Type B pancreatic cell (in vitro differentiated cells): ENCODE measurements around the gene ABAT. TPM values are rescaled to one million over a fixed set of nuclear protein-coding genes. Genes with fewer than 3 reads are reported as not detected.

Source experiments
- DNase-seq: peaks from one replicate; pipeline ENCODE4 v3.0.0; 2021; ENCODE audit warnings: mixed read lengths; ENCODE audit not compliant: unreplicated experiment; ENCODE audit errors: extremely low spot score
- H3K27ac Mint-ChIP-seq: 2 replicates; pipeline ENCODE4 v1.8.0; 2021; ENCODE audit warnings: mild to moderate bottlenecking, mixed read lengths
- H3K27me3 Mint-ChIP-seq: 2 replicates; pipeline ENCODE4 v1.8.0; 2021; ENCODE audit warnings: mixed read lengths
- H3K36me3 Mint-ChIP-seq: 2 replicates; pipeline ENCODE4 v1.8.0; 2021; ENCODE audit warnings: mixed read lengths
- H3K4me1 Mint-ChIP-seq: one replicate; pipeline ENCODE4 v1.8.0; 2021; ENCODE audit warnings: mixed read lengths; ENCODE audit not compliant: unreplicated experiment
- H3K4me3 Mint-ChIP-seq: 2 replicates; pipeline ENCODE4 v1.8.0; 2021; ENCODE audit warnings: mild to moderate bottlenecking, mixed read lengths
- H3K9me3 Mint-ChIP-seq: 2 replicates; pipeline ENCODE4 v1.8.0; 2021; ENCODE audit warnings: mixed read lengths
- CTCF ChIP-seq: fragments of 200-600 bp; sonication (generic); conservative IDR thresholded peaks from 2 replicates; pipeline ENCODE4 v1.5.0; 2021; ENCODE audit warnings: antibody characterized with exemption, mild to moderate bottlenecking
- total RNA-seq: library from RNA; stranded (reverse); gene quantifications from 2 replicates; pipeline ENCODE4 v1.2.1, GENCODE V29; 2021; ENCODE audit warnings: low replicate concordance

Gene ABAT
- total RNA-seq, 1 donor from 2014 or later: 32.1 TPM

- peak overlapping the region; percentile 47 for H3K4me3 Mint-ChIP-seq
- H3K4me1 Mint-ChIP-seq: peaks cover 11% of the 10 kb centered on the region
- H3K36me3 Mint-ChIP-seq: peaks cover 10% of the 10 kb centered on the region
- H3K9me3 Mint-ChIP-seq: peaks cover 10% of the 10 kb centered on the region
- no peak for TF ChIP-seq CTCF
- H3K27me3 Mint-ChIP-seq: no peaks in the 10 kb centered on the region
- H3K27ac Mint-ChIP-seq: no peak overlapping the region
- DNase-seq: no peak
Observed at GRCh38 chr16:8677481-8677880, 3.1 kb downstream of the ABAT start.

- no peak for TF ChIP-seq CTCF
- Mint-ChIP-seq H3K27me3 (no peaks in the 10 kb centered on the region), H3K4me1 (peaks cover 11% of the 10 kb centered on the region), H3K27ac (peak overlapping the region; percentile 94), H3K4me3 (peak overlapping the region; percentile 51), H3K9me3 (peaks cover 10% of the 10 kb centered on the region), H3K36me3 (peaks cover 10% of the 10 kb centered on the region)
- DNase-seq: no peak
Observed at GRCh38 chr16:8678068-8678927, 3.9 kb downstream of the ABAT start.

DNA sequence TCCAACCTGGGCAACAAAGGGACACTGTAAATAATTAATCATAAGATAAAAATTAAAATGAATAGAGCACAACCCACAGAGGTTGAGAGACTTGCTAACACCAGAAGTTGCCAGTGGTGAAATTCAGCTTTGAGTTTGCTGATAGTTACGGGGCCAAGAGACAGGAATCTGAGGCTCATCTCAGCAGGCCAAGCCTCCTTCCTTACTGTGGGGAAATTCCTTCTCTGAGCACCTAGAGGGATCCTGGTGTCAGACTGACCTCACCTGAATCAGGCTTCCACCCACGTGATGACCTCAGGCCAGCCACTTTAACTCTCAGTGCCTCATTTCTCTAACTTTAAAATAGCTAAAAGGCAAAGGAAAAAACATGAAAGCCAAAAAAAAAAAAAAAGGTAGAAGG is 4.7 kb downstream of the ABAT start:
- Mint-ChIP-seq H3K4me3 (no peak overlapping the region), H3K9me3 (peaks cover 10% of the 10 kb centered on the region), H3K4me1 (peaks cover 11% of the 10 kb centered on the region), H3K27ac (peak overlapping the region; percentile 94), H3K27me3 (no peaks in the 10 kb centered on the region), H3K36me3 (peaks cover 10% of the 10 kb centered on the region)
- DNase-seq: no peak
- no peak for TF ChIP-seq CTCF

DNA sequence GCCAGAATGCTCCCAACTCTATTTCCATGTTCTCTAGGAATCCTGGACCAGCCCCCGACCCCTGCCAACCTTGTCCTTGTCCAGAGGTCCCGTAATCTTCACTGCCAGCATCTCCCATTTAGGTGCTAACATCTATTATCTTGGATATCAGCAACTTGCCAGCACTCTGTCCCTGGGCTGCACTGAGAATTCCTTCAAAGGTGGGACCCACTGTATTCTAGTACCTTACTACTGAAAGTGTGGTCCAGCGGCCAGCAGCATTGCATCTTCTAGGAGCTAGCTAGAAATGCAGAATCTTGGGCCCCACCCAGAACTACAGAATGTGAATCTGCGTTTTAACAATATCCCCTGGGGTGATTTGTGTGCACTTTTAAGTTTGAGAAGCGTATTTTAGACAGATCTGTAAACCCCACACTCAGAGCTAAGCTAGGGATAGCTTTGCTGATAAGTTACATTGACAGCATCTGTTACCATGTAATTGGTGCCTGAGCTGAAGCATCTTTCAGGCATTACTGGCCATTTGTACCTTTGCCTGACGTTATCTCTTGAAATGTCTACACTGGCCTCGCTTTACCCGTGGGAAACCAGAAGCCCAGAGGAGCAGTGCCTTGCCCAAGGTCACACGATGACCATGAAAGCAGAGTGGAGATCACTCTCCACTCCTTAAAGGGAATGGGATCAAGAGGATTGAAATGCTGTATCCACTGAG is 8.3 kb downstream of the ABAT start:
- no peak for DNase-seq
- no peaks in the 10 kb centered on the region for H3K27me3 Mint-ChIP-seq
- H3K27ac Mint-ChIP-seq: peak overlapping the region; percentile 68
- peaks cover 10% of the 10 kb centered on the region for H3K36me3 Mint-ChIP-seq
- peaks cover 10% of the 10 kb centered on the region for H3K9me3 Mint-ChIP-seq
- peaks cover 25% of the 10 kb centered on the region for H3K4me1 Mint-ChIP-seq
- H3K4me3 Mint-ChIP-seq: no peak overlapping the region
- no peak for TF ChIP-seq CTCF

DNA sequence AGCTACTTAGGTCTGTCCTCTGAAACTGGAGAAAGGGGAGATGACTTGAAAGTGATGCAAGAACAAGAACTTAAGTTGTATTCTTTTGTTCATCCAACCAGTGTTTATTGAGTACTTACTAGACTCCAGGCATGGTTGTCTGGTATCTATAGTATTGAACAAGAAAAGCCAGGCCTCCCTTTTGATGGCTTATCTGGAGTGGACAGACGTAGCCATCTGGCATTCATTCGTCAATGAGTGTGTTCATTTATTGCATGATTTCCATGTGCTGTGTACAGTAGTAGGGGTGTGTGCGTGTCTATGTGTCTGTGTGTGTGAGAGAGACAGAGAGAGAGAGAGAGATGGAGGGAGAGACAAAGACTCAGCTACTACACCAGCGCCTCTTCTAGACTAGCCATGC is 9.2 kb downstream of the ABAT start:
- DNase-seq: no peak
- Mint-ChIP-seq H3K4me3 (no peak overlapping the region), H3K27me3 (no peaks in the 10 kb centered on the region), H3K4me1 (peaks cover 21% of the 10 kb centered on the region), H3K9me3 (peaks cover 8% of the 10 kb centered on the region), H3K36me3 (peaks cover 6% of the 10 kb centered on the region), H3K27ac (no peak overlapping the region)
- TF ChIP-seq CTCF: no peak
